WTC11 (cell line): ENCODE data around the gene ARRDC3. TPM values are rescaled to one million over a fixed set of nuclear protein-coding genes. Genes with fewer than 3 reads are reported as not detected.

Source experiments
- ATAC-seq: fragments of 200-7000 bp; cut with Tn5 transposase; 2 replicates; pipeline ENCODE4 v1.10.0; 2021; ENCODE audit warnings: mild to moderate bottlenecking, moderate library complexity
- Bru-seq: library from RNA; stranded (reverse); fragments of 400-500 nt; gene quantifications from one replicate; lab custom pipeline; 2021; lab: Mats Ljungman, UMichigan
- CTCF ChIA-PET: fragments of 300-600 bp; sonication (Branson Sonifier 250); formaldehyde crosslinking; loops from one replicate; lab custom pipeline; 2021; ENCODE audit warnings: antibody characterized with exemption; lab: Charles Lee
- POLR2A ChIA-PET: fragments of 350-600 bp; sonication (Branson Sonifier 250); formaldehyde crosslinking; loops from one replicate; lab custom pipeline; 2021; ENCODE audit warnings: antibody characterized with exemption; lab: Charles Lee
- DNase-seq: peaks from one replicate; pipeline ENCODE4 v3.0.0; 2021; ENCODE audit warnings: low spot score
- H3K27ac Mint-ChIP-seq: 2 replicates; pipeline ENCODE4 v1.8.0; 2021; ENCODE audit warnings: mixed read lengths
- H3K27me3 Mint-ChIP-seq: 2 replicates; pipeline ENCODE4 v1.8.0; 2021; ENCODE audit warnings: low read depth, mild to moderate bottlenecking, moderate library complexity, mixed read lengths
- H3K36me3 Mint-ChIP-seq: 2 replicates; pipeline ENCODE4 v1.8.0; 2021; ENCODE audit warnings: mixed read lengths
- H3K4me1 Mint-ChIP-seq: 2 replicates; pipeline ENCODE4 v1.8.0; 2022; ENCODE audit warnings: mixed read lengths
- H3K4me3 Mint-ChIP-seq: 2 replicates; pipeline ENCODE4 v1.8.0; 2021; ENCODE audit warnings: mild to moderate bottlenecking, moderate library complexity, mixed read lengths
- H3K9me3 Mint-ChIP-seq: 2 replicates; pipeline ENCODE4 v1.8.0; 2021; ENCODE audit warnings: mixed read lengths
- ATF1 ChIP-seq: sonication (generic); formaldehyde crosslinking; IDR thresholded peaks from 2 replicates; pipeline ENCODE4 v1.8.1; 2023; ENCODE audit warnings: mild to moderate bottlenecking, moderate library complexity, missing genetic modification reagents
- CBFB ChIP-seq: sonication (generic); formaldehyde crosslinking; IDR thresholded peaks from 2 replicates; pipeline ENCODE4 v1.8.1; 2022; ENCODE audit warnings: mild to moderate bottlenecking, low read depth, missing genetic modification reagents
- ESRRA ChIP-seq: sonication (generic); formaldehyde crosslinking; IDR thresholded peaks from 2 replicates; pipeline ENCODE4 v1.8.1; 2022; ENCODE audit warnings: mild to moderate bottlenecking, missing genetic modification reagents, borderline replicate concordance
- GRHL2 ChIP-seq: fragments of 250-450 bp; sonication (Bioruptor Pico); IDR thresholded peaks from 2 replicates; pipeline ENCODE4 v1.8.0; 2022; ENCODE audit warnings: mild to moderate bottlenecking, moderate library complexity; ENCODE audit not compliant: insufficient replicate concordance, severe bottlenecking
- HMGA2 ChIP-seq: fragments of 250-450 bp; sonication (Bioruptor Pico); IDR thresholded peaks from 2 replicates; pipeline ENCODE4 v1.4.0; 2021; ENCODE audit warnings: mild to moderate bottlenecking, moderate library complexity
- IRF2 ChIP-seq: sonication (generic); formaldehyde crosslinking; IDR thresholded peaks from 2 replicates; pipeline ENCODE4 v1.8.0; 2022; ENCODE audit warnings: low read depth, missing genetic modification reagents, borderline replicate concordance
- NFYB ChIP-seq: sonication (generic); formaldehyde crosslinking; conservative IDR thresholded peaks from 2 replicates; pipeline ENCODE4 v1.8.0; 2022; ENCODE audit warnings: low read depth, missing genetic modification reagents
- SMAD4 ChIP-seq: sonication (generic); formaldehyde crosslinking; IDR thresholded peaks from 2 replicates; pipeline ENCODE4 v1.8.0; 2022; ENCODE audit warnings: mild to moderate bottlenecking, missing genetic modification reagents
- SP1 ChIP-seq: sonication (generic); formaldehyde crosslinking; conservative IDR thresholded peaks from 2 replicates; pipeline ENCODE4 v1.8.1; 2022; ENCODE audit warnings: missing genetic modification reagents
- TCF7 ChIP-seq: sonication (generic); formaldehyde crosslinking; IDR thresholded peaks from 2 replicates; pipeline ENCODE4 v1.8.0; 2022; ENCODE audit warnings: mild to moderate bottlenecking, low read depth, missing genetic modification reagents, moderate library complexity
- TEAD4 ChIP-seq: sonication (generic); formaldehyde crosslinking; IDR thresholded peaks from 2 replicates; pipeline ENCODE4 v1.8.0; 2022; ENCODE audit warnings: mild to moderate bottlenecking, missing genetic modification reagents
- ZNF232 ChIP-seq: sonication (generic); formaldehyde crosslinking; IDR thresholded peaks from 2 replicates; pipeline ENCODE4 v1.8.0; 2022; ENCODE audit warnings: mild to moderate bottlenecking, missing genetic modification reagents
- long read RNA-seq, 3 experiments: library from RNA in 1 of 3; library from capped mRNA in 1 of 3; library from polyadenylated mRNA in 1 of 3; unstranded in 2 of 3; stranded (forward) in 1 of 3; transcript quantifications; one replicate each; pipeline ENCODE4 v2.0.0, GENCODE V29; 2021
- total RNA-seq: library from RNA; stranded (reverse); gene quantifications from 3 replicates; pipeline ENCODE4 v1.2.3, GENCODE V29; 2021
- TF ChIP-seq, protein P1 (sequence below): sonication (generic); formaldehyde crosslinking; IDR thresholded peaks from 2 replicates; pipeline ENCODE4 v1.8.1; 2022; ENCODE audit warnings: mild to moderate bottlenecking, missing genetic modification reagents, moderate library complexity, borderline replicate concordance
- TF ChIP-seq, protein P2 (sequence below): sonication (generic); formaldehyde crosslinking; IDR thresholded peaks from 2 replicates; pipeline ENCODE4 v1.8.1; 2023; ENCODE audit warnings: mild to moderate bottlenecking, moderate library complexity, missing genetic modification reagents
- TF ChIP-seq, protein P3 (sequence below): sonication (generic); formaldehyde crosslinking; IDR thresholded peaks from 2 replicates; pipeline ENCODE4 v1.8.1; 2022; ENCODE audit warnings: missing genetic modification reagents, borderline replicate concordance
- TF ChIP-seq, protein P4 (sequence below): fragments of 250-450 bp; sonication (Bioruptor Pico); IDR thresholded peaks from 2 replicates; pipeline ENCODE4 v1.9.0; 2021; ENCODE audit warnings: moderate library complexity, mild to moderate bottlenecking, inconsistent platforms, borderline replicate concordance
- TF ChIP-seq, protein P5 (sequence below): sonication (generic); formaldehyde crosslinking; IDR thresholded peaks from 2 replicates; pipeline ENCODE4 v1.8.1; 2023; ENCODE audit warnings: mild to moderate bottlenecking, missing genetic modification reagents
- TF ChIP-seq, protein P6 (sequence below): sonication (generic); formaldehyde crosslinking; IDR thresholded peaks from 2 replicates; pipeline ENCODE4 v1.8.0; 2022; ENCODE audit warnings: mild to moderate bottlenecking, missing genetic modification reagents
- TF ChIP-seq, protein P7 (sequence below): fragments of 250-450 bp; sonication (Bioruptor Pico); IDR thresholded peaks from 2 replicates; pipeline ENCODE4 v1.9.0; 2021; ENCODE audit warnings: mild to moderate bottlenecking

ARRDC3 gene, protein sequence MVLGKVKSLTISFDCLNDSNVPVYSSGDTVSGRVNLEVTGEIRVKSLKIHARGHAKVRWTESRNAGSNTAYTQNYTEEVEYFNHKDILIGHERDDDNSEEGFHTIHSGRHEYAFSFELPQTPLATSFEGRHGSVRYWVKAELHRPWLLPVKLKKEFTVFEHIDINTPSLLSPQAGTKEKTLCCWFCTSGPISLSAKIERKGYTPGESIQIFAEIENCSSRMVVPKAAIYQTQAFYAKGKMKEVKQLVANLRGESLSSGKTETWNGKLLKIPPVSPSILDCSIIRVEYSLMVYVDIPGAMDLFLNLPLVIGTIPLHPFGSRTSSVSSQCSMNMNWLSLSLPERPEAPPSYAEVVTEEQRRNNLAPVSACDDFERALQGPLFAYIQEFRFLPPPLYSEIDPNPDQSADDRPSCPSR
- total RNA-seq (10.3 to 25.1 TPM (median 21.8 TPM) in 3 replicates), Bru-seq, nascent RNA (percentile 91 among the genes with signal in this experiment)
- long read RNA-seq, experiment 1, full-length matches to known transcripts, result 12 of 19 reads
- long read RNA-seq, experiment 1, partial matches to known transcripts, result 0 of 19 reads
- long read RNA-seq, experiment 1, other reads (novel, unspliced or antisense), result 7 of 19 reads
- long read RNA-seq, experiment 2, full-length matches to known transcripts, result 1 of 7 reads
- long read RNA-seq, experiment 2, partial matches to known transcripts, result 1 of 7 reads
- long read RNA-seq, experiment 2, other reads (novel, unspliced or antisense), result 5 of 7 reads
- long read RNA-seq, experiment 3, full-length matches to known transcripts, result 2 of 6 reads
- long read RNA-seq, experiment 3, partial matches to known transcripts, result 3 of 6 reads
- long read RNA-seq, experiment 3, other reads (novel, unspliced or antisense), result 1 of 6 reads

DNA sequence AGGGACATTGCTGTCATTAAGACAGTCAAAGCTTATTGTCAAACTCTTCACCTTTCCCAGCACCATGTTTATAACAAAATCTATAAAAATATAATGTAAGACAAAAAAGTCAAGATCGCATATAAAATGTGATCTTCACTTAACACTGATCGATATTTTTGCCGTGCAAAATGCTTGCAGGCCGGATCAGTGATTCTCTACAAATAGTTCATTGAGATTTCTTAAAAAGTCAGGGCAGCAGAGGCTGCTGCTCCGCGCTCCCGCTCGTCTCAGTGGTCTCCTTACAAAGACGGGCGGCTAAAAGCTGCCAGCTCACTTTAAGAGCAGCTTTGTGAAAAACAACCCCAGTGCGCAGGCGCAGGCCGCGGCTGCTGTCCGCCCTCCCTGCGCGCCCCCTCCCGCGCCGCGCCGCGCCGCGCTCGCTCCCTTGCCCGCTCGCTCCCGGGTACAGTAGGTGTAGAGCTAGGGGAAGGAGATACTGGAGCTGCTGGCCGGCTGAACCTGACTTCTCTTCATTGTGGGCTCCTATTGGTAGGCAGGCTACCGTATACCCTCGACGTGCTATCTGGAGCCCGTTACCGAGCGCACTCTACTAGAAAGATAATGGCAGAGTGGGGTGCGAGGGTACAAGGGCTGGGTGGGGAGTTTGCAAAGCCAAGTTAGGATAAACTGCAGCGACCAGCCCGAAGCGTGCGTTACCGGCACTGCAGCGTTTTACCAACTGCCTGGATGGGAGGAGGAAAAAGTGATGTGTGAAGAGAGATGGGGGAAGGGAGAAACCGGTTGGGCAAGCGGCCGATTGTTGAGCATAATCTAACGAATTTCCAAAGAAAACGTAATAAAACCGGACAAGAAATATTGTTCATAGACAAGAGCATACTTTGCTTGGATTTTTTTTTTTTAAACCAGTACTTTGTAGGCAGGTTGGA, at the start of gene ARRDC3:
Gene ARRDC3 (minus strand): TSS at position 291 of the 929 bp plus-strand sequence. CDS start 225 bp downstream, at position 66.
- peak within 1 kb of the TSS; percentile 100 for H3K27ac Mint-ChIP-seq
- peaks cover 18% of the 10 kb centered on the region for H3K4me1 Mint-ChIP-seq
- ChIA-PET CTCF (interaction anchor here (0.7 to 6.1 kb wide), 13 partner anchors 17 to 581 kb away, joined by 3 to 109 read pairs (median 8); no protein-coding TSS in a partner anchor), POLR2A (interaction anchor here (0.5 to 3.6 kb wide), 28 partner anchors 9 to 973 kb away, joined by 3 to 35 read pairs (median 4); partner anchors contain the start of gene CETN3)
- H3K4me3 Mint-ChIP-seq, result peak within 1 kb of the TSS; percentile 87
- DNase-seq (peak; percentile 98), ATAC-seq (peak; percentile 74)
- no peaks in the 10 kb centered on the region for H3K27me3 Mint-ChIP-seq
- peaks cover 2% of the 10 kb centered on the region for H3K9me3 Mint-ChIP-seq
- peaks cover under 1% of the 10 kb centered on the region for H3K36me3 Mint-ChIP-seq
- peak; percentile 55; the same call in 1 of the 2 replicates for TF ChIP-seq NFYB (CRISPR knock-in tag)
- TF ChIP-seq, protein P1, sequence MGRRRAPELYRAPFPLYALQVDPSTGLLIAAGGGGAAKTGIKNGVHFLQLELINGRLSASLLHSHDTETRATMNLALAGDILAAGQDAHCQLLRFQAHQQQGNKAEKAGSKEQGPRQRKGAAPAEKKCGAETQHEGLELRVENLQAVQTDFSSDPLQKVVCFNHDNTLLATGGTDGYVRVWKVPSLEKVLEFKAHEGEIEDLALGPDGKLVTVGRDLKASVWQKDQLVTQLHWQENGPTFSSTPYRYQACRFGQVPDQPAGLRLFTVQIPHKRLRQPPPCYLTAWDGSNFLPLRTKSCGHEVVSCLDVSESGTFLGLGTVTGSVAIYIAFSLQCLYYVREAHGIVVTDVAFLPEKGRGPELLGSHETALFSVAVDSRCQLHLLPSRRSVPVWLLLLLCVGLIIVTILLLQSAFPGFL (CRISPR knock-in tag), result no peak
- TF ChIP-seq, protein P2, sequence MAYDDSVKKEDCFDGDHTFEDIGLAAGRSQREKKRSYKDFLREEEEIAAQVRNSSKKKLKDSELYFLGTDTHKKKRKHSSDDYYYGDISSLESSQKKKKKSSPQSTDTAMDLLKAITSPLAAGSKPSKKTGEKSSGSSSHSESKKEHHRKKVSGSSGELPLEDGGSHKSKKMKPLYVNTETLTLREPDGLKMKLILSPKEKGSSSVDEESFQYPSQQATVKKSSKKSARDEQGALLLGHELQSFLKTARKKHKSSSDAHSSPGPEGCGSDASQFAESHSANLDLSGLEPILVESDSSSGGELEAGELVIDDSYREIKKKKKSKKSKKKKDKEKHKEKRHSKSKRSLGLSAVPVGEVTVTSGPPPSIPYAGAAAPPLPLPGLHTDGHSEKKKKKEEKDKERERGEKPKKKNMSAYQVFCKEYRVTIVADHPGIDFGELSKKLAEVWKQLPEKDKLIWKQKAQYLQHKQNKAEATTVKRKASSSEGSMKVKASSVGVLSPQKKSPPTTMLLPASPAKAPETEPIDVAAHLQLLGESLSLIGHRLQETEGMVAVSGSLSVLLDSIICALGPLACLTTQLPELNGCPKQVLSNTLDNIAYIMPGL (CRISPR knock-in tag), result peak; percentile 58; the same call in 1 of the 2 replicates
- no peak for TF ChIP-seq CBFB (CRISPR knock-in tag)
- TF ChIP-seq, protein P3, sequence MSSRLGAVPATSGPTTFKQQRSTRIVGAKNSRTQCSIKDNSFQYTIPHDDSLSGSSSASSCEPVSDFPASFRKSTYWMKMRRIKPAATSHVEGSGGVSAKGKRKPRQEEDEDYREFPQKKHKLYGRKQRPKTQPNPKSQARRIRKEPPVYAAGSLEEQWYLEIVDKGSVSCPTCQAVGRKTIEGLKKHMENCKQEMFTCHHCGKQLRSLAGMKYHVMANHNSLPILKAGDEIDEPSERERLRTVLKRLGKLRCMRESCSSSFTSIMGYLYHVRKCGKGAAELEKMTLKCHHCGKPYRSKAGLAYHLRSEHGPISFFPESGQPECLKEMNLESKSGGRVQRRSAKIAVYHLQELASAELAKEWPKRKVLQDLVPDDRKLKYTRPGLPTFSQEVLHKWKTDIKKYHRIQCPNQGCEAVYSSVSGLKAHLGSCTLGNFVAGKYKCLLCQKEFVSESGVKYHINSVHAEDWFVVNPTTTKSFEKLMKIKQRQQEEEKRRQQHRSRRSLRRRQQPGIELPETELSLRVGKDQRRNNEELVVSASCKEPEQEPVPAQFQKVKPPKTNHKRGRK, result no peak
- TF ChIP-seq, protein P4, sequence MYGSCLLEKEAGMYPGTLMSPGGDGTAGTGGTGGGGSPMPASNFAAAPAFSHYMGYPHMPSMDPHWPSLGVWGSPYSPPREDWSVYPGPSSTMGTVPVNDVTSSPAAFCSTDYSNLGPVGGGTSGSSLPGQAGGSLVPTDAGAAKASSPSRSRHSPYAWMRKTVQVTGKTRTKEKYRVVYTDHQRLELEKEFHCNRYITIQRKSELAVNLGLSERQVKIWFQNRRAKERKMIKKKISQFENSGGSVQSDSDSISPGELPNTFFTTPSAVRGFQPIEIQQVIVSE (CRISPR knock-in tag), result peak; percentile 70; the same call in 1 of the 2 replicates
- TF ChIP-seq, protein P5, sequence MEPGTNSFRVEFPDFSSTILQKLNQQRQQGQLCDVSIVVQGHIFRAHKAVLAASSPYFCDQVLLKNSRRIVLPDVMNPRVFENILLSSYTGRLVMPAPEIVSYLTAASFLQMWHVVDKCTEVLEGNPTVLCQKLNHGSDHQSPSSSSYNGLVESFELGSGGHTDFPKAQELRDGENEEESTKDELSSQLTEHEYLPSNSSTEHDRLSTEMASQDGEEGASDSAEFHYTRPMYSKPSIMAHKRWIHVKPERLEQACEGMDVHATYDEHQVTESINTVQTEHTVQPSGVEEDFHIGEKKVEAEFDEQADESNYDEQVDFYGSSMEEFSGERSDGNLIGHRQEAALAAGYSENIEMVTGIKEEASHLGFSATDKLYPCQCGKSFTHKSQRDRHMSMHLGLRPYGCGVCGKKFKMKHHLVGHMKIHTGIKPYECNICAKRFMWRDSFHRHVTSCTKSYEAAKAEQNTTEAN, result peak; percentile 39; the same call in 1 of the 2 replicates
- TF ChIP-seq GRHL2, result no peak
- TF ChIP-seq TEAD4 (CRISPR knock-in tag), result no peak
- 0 out of 2 replicates have a peak, but pooled peaks have one; percentile 35 for TF ChIP-seq SP1
- TF ChIP-seq, protein P6, sequence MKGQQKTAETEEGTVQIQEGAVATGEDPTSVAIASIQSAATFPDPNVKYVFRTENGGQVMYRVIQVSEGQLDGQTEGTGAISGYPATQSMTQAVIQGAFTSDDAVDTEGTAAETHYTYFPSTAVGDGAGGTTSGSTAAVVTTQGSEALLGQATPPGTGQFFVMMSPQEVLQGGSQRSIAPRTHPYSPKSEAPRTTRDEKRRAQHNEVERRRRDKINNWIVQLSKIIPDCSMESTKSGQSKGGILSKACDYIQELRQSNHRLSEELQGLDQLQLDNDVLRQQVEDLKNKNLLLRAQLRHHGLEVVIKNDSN, result no peak
- TF ChIP-seq HMGA2 (CRISPR knock-in tag), result 0 out of 2 replicates have a peak, but pooled peaks have one; percentile 5
- no peak for TF ChIP-seq ESRRA
- peak; percentile 42; the same call in 1 of the 2 replicates for TF ChIP-seq ZNF232
- TF ChIP-seq IRF2 (CRISPR knock-in tag), result no peak
- no peak for TF ChIP-seq SMAD4 (CRISPR knock-in tag)
- no peak for TF ChIP-seq TCF7 (CRISPR knock-in tag)
- TF ChIP-seq, protein P7, sequence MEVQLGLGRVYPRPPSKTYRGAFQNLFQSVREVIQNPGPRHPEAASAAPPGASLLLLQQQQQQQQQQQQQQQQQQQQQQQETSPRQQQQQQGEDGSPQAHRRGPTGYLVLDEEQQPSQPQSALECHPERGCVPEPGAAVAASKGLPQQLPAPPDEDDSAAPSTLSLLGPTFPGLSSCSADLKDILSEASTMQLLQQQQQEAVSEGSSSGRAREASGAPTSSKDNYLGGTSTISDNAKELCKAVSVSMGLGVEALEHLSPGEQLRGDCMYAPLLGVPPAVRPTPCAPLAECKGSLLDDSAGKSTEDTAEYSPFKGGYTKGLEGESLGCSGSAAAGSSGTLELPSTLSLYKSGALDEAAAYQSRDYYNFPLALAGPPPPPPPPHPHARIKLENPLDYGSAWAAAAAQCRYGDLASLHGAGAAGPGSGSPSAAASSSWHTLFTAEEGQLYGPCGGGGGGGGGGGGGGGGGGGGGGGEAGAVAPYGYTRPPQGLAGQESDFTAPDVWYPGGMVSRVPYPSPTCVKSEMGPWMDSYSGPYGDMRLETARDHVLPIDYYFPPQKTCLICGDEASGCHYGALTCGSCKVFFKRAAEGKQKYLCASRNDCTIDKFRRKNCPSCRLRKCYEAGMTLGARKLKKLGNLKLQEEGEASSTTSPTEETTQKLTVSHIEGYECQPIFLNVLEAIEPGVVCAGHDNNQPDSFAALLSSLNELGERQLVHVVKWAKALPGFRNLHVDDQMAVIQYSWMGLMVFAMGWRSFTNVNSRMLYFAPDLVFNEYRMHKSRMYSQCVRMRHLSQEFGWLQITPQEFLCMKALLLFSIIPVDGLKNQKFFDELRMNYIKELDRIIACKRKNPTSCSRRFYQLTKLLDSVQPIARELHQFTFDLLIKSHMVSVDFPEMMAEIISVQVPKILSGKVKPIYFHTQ (CRISPR knock-in tag), result peak; percentile 6; the same call in 1 of the 2 replicates
- no peak for TF ChIP-seq ATF1 (CRISPR knock-in tag)
